ENCODE results near the gene GNGT2.

GNGT2 gene

GRCh38 chr17:49170216-49170615 lies 40.2 kb downstream of the GNGT2 start:
- no peaks in the 10 kb centered on the region for H3K36me3 ChIP-seq (ENCODE audit: control insufficient read depth, insufficient read depth, low read length)
- H3K27ac ChIP-seq (ENCODE audit: low read length) = no peak overlapping the region
- no peak for DNase-seq (ENCODE audit: low read depth, low spot score)
- H3K4me1 ChIP-seq (ENCODE audit: control insufficient read depth, insufficient read depth, low read length) = no peaks in the 10 kb centered on the region
- peaks cover 1% of the 10 kb centered on the region; the same call in 1 of the 2 replicates for H3K9me3 ChIP-seq (ENCODE audit: control insufficient read depth, insufficient read depth, low read length)
- no peaks in the 10 kb centered on the region for H3K27me3 ChIP-seq (ENCODE audit: control insufficient read depth, insufficient read depth, low read length)
- H3K4me3 ChIP-seq (ENCODE audit: low read length) = no peak overlapping the region
- WGBS (ENCODE audit: insufficient coverage, insufficient read length) = no CpG with 5 or more reads among the region's 2 CpGs

- Histone ChIP-seq H3K27me3 (ENCODE audit: control insufficient read depth, insufficient read depth, low read length) (no peaks in the 10 kb centered on the region), H3K36me3 (ENCODE audit: control insufficient read depth, insufficient read depth, low read length) (no peaks in the 10 kb centered on the region), H3K9me3 (ENCODE audit: control insufficient read depth, insufficient read depth, low read length) (peaks cover 1% of the 10 kb centered on the region; the same call in 1 of the 2 replicates), H3K27ac (ENCODE audit: low read length) (no peak overlapping the region), H3K4me3 (ENCODE audit: low read length) (no peak overlapping the region), H3K4me1 (ENCODE audit: control insufficient read depth, insufficient read depth, low read length) (no peaks in the 10 kb centered on the region)
- no CpG with 5 or more reads among the region's 9 CpGs for WGBS (ENCODE audit: insufficient coverage, insufficient read length)
- no peak for DNase-seq (ENCODE audit: low read depth, low spot score)
Measured at GRCh38 chr17:49168706-49169105, 41.7 kb downstream of the GNGT2 start.

GRCh38 chr17:49165143-49165542 lies 45.2 kb downstream of the GNGT2 start:
- Histone ChIP-seq H3K9me3 (ENCODE audit: control insufficient read depth, insufficient read depth, low read length) (peaks cover 1% of the 10 kb centered on the region; the same call in 1 of the 2 replicates), H3K27ac (ENCODE audit: low read length) (no peak overlapping the region), H3K4me1 (ENCODE audit: control insufficient read depth, insufficient read depth, low read length) (no peaks in the 10 kb centered on the region), H3K27me3 (ENCODE audit: control insufficient read depth, insufficient read depth, low read length) (no peaks in the 10 kb centered on the region), H3K4me3 (ENCODE audit: low read length) (no peak overlapping the region), H3K36me3 (ENCODE audit: control insufficient read depth, insufficient read depth, low read length) (no peaks in the 10 kb centered on the region)
- no CpG with 5 or more reads among the region's 2 CpGs for WGBS (ENCODE audit: insufficient coverage, insufficient read length)
- no peak for DNase-seq (ENCODE audit: low read depth, low spot score)

- Histone ChIP-seq H3K27me3 (ENCODE audit: control insufficient read depth, insufficient read depth, low read length) (no peaks in the 10 kb centered on the region), H3K36me3 (ENCODE audit: control insufficient read depth, insufficient read depth, low read length) (no peaks in the 10 kb centered on the region), H3K27ac (ENCODE audit: low read length) (no peak overlapping the region), H3K4me1 (ENCODE audit: control insufficient read depth, insufficient read depth, low read length) (no peaks in the 10 kb centered on the region), H3K9me3 (ENCODE audit: control insufficient read depth, insufficient read depth, low read length) (no peaks in the 10 kb centered on the region), H3K4me3 (ENCODE audit: low read length) (no peak overlapping the region)
- no CpG with 5 or more reads among the region's 4 CpGs for WGBS (ENCODE audit: insufficient coverage, insufficient read length)
- DNase-seq (ENCODE audit: low read depth, low spot score) = no peak
Measured at GRCh38 chr17:49162866-49163265, 47.5 kb downstream of the GNGT2 start.

- Histone ChIP-seq H3K4me3 (ENCODE audit: low read length) (no peak overlapping the region), H3K36me3 (ENCODE audit: control insufficient read depth, insufficient read depth, low read length) (no peaks in the 10 kb centered on the region), H3K9me3 (ENCODE audit: control insufficient read depth, insufficient read depth, low read length) (no peaks in the 10 kb centered on the region), H3K27me3 (ENCODE audit: control insufficient read depth, insufficient read depth, low read length) (no peaks in the 10 kb centered on the region), H3K27ac (ENCODE audit: low read length) (no peak overlapping the region), H3K4me1 (ENCODE audit: control insufficient read depth, insufficient read depth, low read length) (no peaks in the 10 kb centered on the region)
- no CpG with 5 or more reads among the region's 8 CpGs for WGBS (ENCODE audit: insufficient coverage, insufficient read length)
- no peak for DNase-seq (ENCODE audit: low read depth, low spot score)
Measured at GRCh38 chr17:49157784-49158183, 52.6 kb downstream of the GNGT2 start.

GRCh38 chr17:49156256-49156655 lies 54.1 kb downstream of the GNGT2 start:
- no peak overlapping the region for H3K27ac ChIP-seq (ENCODE audit: low read length)
- no peaks in the 10 kb centered on the region for H3K36me3 ChIP-seq (ENCODE audit: control insufficient read depth, insufficient read depth, low read length)
- no peaks in the 10 kb centered on the region for H3K27me3 ChIP-seq (ENCODE audit: control insufficient read depth, insufficient read depth, low read length)
- no peaks in the 10 kb centered on the region for H3K4me1 ChIP-seq (ENCODE audit: control insufficient read depth, insufficient read depth, low read length)
- H3K9me3 ChIP-seq (ENCODE audit: control insufficient read depth, insufficient read depth, low read length) = no peaks in the 10 kb centered on the region
- DNase-seq (ENCODE audit: low read depth, low spot score) = no peak
- H3K4me3 ChIP-seq (ENCODE audit: low read length) = no peak overlapping the region
- WGBS (ENCODE audit: insufficient coverage, insufficient read length) = no CpG with 5 or more reads among the region's 11 CpGs

Measured in iPS DF 6.9 (cell line).